ENCODE data around the gene NXF1.

DNA sequence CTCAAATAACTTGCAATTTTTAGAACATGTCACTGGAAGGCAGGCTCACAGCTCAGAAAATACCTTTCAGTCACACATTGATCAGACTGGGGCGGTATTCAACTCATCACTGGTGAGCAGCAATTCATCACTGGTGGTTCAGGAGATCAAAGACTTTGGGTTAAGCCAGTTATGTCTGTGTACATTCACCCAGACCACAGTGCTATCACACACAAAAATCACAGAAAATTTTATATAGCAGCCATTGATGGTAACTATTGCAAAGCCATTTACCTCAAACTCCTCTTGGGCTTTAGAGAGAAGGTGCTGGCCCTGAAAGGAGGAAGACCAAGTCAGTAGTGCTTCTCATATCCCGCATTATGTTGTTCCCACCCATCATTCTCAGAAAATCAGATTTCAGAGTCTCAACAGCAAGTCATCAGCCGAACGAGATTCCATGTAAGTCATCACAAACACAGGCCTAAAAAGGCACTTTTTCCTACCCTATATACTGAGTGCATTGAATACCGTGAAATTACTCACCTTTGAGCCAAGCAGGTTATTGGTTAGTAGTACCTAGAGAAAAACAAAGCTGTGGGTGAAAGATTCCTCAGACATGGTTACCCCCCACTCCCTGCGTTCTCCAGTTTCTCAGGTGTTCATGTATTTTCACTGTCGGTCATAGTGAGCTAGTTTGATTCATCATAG lies 48.2 kb upstream of the NXF1 start:
- no peak for TF ChIP-seq ZNF621 (tag by site-specific recombination; IDR thresholded peaks at IDR 0.05)
- no peak for TF ChIP-seq ZNF292 (tag by site-specific recombination; IDR thresholded peaks at IDR 0.05; ENCODE audit: borderline replicate concordance, low read depth)
- TF ChIP-seq, protein P1, sequence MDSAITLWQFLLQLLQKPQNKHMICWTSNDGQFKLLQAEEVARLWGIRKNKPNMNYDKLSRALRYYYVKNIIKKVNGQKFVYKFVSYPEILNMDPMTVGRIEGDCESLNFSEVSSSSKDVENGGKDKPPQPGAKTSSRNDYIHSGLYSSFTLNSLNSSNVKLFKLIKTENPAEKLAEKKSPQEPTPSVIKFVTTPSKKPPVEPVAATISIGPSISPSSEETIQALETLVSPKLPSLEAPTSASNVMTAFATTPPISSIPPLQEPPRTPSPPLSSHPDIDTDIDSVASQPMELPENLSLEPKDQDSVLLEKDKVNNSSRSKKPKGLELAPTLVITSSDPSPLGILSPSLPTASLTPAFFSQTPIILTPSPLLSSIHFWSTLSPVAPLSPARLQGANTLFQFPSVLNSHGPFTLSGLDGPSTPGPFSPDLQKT (IDR thresholded peaks at IDR 0.05; ENCODE audit: borderline replicate concordance, low read depth, low read length), result no peak
- TF ChIP-seq, protein P2, sequence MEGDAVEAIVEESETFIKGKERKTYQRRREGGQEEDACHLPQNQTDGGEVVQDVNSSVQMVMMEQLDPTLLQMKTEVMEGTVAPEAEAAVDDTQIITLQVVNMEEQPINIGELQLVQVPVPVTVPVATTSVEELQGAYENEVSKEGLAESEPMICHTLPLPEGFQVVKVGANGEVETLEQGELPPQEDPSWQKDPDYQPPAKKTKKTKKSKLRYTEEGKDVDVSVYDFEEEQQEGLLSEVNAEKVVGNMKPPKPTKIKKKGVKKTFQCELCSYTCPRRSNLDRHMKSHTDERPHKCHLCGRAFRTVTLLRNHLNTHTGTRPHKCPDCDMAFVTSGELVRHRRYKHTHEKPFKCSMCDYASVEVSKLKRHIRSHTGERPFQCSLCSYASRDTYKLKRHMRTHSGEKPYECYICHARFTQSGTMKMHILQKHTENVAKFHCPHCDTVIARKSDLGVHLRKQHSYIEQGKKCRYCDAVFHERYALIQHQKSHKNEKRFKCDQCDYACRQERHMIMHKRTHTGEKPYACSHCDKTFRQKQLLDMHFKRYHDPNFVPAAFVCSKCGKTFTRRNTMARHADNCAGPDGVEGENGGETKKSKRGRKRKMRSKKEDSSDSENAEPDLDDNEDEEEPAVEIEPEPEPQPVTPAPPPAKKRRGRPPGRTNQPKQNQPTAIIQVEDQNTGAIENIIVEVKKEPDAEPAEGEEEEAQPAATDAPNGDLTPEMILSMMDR (tag by site-specific recombination; IDR thresholded peaks at IDR 0.05), result no peak
- no peak for TF ChIP-seq ZNF362 (tag by site-specific recombination; IDR thresholded peaks at IDR 0.05)
- TF ChIP-seq GLI4 (tag by site-specific recombination; IDR thresholded peaks at IDR 0.05), result no peak

All from HEK293 (cell line).